NB4 (cell line): ENCODE measurements around the gene NPAS3.

Experiments used
- CTCF ChIP-seq: IDR thresholded peaks from one replicate; pipeline ENCODE4 v1.5.1; 2012; ENCODE audit warnings: low read depth, low read length
- MAX ChIP-seq: IDR thresholded peaks from 2 replicates; pipeline ENCODE4 v1.6.1; 2011; ENCODE audit warnings: low read depth, low read length
- POLR2A ChIP-seq: IDR thresholded peaks from 2 replicates; pipeline ENCODE4 v1.6.1; 2011; ENCODE audit warnings: mild to moderate bottlenecking; ENCODE audit not compliant: insufficient read length; ENCODE audit errors: extremely low read depth

- TF ChIP-seq CTCF (no peak), POLR2A (no peak), MAX (no peak)
Measured at GRCh38 chr14:33685698-33686097, 747.0 kb downstream of the NPAS3 start.
